SH-SY5Y (cell line): ENCODE results near the gene SYT2.

Experiments used
- GATA2 ChIP-seq: IDR thresholded peaks from 2 replicates; pipeline ENCODE4 v1.6.1; 2011; ENCODE audit warnings: mild to moderate bottlenecking, low read depth, low read length
- GATA3 ChIP-seq: IDR thresholded peaks from 2 replicates; pipeline ENCODE4 v1.6.1; 2011; ENCODE audit warnings: low read depth, mild to moderate bottlenecking, low read length, moderate library complexity

GRCh38 chr1:202750024-202750423 lies 39.8 kb upstream of the SYT2 start:
- TF ChIP-seq GATA2 (no peak), GATA3 (no peak)
